Endothelial cell of hepatic sinusoid (primary cell): Measurements from ENCODE around the gene CYTH2.

Experiments used
- in situ Hi-C: cut with HindIII; loops from 2 replicates; pipeline ENCODE4 v1.10.0; 2017; ENCODE audit warnings: low sequenced_read_pairs

Gene CYTH2

DNA sequence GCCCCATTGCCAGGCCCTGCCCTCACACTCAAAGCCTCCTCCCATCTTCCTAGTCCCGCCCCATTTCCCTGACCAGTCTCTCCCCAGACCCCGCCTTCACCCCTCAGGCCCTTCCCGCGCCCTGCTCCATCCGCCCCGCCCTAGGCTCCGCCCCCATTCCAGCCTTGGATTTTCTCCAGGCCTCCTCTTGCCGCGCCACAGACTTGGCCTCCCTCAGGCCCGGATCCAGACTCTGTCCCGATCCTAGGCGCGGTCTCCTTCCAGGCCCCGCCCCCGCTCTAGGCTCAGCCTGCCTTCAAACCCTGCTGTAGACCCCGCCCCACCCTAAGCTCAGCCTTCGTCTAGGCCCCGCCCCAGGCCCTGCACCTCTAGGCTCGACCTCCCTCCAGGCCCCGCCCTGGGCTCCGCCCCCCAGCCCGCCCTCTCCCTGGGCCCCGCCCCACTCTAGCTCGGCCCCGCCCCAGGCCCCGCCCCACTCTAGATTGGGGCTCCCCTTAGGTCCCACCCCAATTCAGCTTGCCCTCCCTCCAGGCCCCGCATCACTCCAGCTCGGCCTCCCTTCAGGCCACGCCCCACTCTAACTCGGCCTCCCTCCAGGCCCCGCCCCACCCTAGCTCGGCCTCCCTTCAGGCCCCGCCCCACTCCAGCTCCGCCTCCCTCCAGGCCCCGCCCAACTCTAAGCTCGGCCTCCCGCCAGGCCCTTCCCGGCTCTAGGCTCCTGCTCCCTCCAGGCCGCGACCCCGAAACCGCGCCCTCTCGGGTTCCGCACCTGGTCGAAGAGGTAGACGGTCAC lies 24.0 kb downstream of the CYTH2 start:
- in situ Hi-C loops: no loop called here

DNA sequence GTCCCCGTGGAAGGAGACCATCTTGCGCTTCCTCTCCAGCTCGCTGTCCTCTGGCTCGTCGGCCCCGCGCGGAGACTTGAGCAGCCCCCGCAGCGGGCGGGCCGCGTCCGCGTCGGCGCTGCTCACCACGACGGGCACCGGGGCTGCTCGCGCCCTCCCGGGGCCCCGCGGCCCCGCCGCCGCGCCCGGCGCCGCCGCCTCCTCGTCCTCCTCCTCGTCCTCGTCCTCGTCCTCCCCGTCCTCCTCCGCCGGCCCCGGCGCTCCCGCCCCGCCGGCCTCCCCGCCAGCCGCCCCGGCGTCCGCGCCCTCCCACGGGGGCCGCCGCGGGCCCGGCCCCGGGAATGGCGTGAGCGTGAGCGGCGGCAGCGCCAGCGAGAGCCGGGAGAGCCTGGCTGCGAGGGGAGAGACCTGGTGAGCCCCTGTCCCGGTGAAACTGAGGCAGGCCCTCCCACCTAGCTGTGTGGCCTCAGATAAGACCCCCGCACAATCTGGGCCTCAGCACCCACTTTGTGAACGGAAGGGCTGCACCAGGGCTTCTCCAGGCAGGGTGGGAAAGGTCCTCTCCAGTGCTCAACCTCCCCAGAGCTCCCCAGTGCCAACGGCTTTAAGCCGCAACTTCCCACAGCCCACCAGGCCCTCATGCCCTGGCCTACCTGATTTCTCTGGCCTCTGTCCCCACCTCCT lies 24.7 kb downstream of the CYTH2 start:
- in situ Hi-C loops: no loop called here

DNA sequence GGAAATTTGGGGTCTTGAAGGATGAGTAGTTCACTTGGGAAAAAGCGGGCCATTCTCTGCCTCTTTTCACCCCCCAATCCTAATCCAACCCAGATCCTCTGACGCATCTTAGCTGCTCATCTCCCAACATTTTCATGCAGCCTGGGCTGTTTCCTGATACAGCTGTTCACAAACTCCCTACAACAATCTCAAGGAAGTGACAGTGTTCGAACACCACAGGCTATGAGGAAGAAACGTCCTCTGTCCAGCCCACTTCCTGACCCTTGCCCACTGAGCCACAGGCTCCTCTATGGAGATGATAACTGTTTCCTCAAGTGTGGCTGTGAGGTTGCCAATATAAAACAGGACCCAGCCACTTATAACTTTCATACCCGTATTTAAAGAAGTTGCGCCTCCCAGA lies 26.2 kb downstream of the CYTH2 start:
- in situ Hi-C loops: no loop called here

DNA sequence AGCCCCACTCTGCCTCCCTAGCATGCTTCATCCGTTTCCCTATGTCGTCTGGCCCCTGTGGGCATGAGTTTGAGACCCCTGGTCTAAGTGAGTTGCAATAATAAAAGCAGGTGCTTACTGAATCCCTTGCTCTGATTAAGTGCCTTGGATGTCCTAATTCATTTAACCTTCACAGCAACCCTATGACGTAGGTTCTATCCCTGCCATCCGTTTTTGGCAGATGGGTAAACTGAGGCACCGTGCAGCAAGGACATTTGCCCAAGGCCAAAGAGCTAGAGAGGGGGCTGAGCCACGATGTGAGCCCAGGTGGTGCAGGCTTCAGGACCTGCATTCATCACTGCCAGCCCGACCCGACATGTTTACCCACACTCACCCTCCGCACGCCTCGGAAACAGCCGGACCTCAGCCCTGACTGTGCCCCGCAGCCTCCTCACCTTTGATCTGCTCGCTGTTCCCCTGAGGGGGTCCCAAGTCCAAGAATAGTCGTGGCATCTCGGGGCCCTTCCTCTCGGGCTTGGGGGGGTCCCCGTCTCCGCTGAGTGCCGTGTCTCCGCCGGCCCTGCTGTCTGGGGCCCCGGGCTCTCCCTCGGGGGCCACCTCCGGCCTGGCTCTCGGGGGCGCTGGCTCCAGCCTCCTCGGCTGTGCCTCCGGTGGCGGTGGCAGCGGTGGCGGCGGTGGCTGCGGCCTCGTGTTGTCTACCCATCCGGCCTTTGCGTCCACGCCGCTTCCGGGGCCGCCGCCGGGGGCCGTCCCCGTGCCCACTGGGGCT lies 28.0 kb downstream of the CYTH2 start:
- in situ Hi-C loops: no loop called here

DNA sequence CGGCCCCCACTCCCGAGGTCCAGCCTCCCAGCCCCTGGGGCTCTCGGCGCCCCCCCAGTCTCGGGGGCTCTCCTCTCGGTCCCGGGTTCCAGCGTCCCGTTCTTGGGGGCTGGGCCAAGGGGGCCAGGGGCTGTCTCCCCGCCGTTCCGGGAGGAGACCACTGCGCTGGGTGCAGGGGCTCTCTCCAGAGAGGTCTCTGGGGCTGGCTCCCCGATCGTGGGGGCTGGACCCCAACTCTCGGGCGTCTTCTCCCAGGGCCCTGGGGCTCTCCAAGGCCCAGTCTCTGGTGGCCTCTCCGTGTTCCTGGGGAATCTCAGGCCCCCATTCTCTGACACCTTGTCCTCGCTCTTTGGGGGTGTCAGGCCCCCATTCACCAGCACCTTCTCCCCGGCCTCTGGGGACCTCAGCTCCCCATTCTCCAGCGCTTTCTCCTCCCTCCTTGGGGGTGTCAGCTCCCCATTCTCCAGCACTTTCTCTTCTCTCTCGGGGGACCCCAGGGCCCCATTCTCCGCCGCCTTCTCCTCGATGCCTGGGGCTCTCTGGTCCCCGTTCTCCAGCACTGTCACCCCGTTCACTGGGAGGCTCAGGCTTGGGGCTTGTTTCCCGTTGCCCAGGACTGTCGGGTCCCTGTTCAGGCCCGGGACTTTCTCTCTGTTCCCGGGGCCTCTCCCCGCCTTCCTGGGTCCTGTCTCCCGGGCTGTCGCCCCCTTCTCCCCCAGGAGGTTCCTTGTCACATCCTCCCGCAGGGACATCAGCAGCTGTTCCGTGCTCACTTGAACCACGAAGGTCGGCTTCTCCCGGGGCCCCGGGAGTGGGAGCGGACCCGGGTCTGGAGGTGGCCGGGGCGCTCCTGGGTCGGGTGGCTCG lies 28.8 kb downstream of the CYTH2 start:
- in situ Hi-C loops: no loop called here

DNA sequence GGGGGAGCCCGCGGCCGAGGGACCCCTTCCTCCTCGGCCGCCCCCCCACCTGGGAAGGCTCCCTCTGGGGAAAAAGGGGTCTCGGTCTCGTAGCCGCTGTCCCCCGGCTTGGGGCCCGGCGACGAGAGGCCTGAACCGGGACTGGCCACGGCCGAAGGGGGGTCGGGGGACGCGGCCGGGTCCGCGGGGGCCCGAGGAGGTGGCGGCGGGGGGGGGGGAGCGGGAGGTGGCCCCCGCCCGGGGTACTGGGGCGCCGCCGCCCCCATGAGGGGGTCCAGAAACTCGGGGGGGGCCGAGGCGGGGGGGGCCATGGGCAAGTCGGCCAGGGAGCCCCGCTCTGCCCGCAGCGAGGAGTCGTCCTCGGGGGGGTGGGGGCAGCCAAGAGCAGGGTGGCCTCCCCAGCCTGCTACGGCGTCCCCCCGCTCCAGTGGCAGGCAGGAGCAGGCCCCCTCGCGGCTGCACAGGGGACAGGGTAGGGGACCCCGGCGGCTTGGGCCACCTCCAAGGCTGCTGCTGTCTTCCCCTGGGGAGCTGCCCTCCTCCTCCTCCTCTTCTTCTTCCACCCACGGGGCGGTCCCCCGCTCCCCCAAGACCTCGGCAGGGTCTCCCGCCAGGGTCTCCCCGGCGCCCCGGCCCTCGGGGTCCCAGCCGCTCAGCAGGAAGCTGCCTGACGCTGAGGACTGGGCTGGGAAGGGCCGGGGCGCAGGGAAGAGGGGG lies 29.6 kb downstream of the CYTH2 start:
- in situ Hi-C loops: no loop called here

DNA sequence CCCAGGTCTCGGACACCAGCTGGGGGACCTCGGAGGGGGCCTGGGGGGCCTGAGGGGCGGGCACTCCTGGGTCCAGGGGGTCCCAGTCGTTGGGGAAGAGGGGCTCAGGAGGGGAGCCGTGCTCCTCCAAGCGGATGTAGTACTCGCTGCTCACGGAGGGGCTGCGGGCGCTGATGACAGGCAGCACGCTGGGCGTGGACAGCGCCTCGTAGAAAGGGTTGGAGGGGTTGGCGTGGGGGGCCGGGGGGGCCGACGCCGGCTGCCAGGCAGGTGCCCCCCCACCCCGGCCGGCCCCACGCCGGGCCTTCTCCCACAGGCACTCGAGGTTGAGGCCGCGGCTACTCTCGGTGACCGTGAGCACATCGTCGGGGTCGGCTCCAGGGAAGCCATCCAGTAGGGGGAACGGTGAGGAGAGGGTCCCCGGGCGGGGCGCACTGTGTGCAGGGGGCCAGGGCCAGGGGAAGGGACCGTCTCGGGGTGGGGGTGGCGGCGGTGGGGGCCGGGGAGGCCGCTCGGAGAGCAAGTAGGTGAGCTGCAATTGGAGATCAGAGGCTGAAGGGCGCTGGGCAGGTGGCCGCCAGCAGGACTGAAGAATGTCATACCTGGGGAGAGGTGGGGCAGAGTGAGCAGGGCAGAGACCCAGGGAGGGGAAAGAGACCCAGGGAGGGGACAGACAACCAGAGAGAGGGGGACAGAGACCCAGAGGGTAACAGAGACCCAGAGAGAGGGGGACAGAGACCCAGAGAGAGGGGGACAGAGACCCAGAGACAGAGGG lies 30.3 kb downstream of the CYTH2 start:
- in situ Hi-C loops: no loop called here

DNA sequence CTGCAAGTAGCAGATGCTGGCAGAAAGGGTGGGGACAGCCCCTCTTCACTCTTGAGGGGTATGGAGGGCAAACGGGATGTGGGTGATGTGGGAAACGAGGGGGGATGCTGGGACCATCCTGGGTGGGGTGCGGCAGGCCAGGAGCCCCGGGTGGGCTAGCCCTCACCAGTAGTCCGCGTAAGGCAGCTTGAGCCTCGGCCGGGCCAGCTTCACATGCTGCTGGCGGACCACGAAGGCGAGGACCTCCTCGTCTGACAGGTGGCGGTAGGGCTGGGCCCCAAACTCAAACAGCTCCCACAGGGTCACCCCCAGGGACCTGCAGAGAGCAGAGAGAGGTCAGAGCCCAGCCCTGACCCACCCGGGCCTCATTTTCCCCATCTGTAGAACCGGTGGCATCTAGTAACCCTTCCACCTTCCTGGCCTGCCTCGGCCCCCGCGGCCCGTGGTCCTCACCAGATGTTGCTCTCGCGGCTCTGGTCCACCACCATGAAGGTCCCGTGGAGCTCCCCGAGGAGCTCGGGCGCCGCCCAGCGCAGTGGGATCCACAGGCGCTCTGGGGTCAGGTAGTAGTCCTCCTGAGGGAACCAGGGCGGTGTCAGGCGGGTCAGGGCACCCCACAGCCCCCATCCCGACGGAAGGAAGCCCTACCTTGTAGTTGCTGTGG lies 31.8 kb downstream of the CYTH2 start:
- in situ Hi-C loops: no loop called here

DNA sequence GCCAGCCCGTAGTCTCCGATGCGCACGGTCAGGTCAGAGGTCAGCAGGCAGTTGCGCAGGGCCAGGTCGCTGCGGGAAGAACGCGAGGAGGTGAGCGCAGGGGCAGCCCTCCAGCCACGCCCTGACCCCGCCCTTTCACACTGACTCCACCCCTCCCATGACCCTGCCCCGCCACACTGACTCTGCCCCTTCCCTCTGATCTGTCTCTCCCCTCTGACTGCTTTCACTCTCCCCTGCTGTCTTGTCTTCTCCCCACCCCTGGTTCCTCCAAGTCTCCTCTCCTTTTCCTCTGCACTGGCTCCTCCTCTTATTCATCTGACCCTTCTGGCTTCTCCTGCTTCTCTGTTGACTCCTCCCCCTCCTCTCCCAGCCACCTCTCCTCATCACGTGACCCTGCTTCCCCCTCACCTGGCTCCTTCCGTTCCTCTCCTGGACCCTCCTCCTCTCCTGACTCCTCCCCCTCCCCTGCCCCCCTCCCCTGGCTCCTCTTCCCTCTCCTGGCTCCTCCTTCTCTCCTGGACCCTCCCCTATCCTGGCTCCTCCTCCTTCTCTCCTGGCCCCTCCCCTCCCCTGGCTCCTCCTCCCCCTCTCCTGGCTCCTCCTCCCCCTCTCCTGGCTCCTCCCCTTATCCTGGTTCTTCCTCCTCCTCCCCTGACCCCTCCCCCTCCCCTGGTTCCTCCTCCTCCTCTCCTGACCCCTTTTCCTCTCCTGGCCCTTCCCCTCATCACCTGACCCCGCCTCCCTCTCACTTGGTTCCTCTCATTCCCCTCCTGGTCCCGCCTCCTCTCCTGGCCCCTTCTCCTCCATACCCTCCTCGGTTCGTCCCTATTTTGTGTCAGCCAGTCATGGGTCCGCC lies 32.6 kb downstream of the CYTH2 start:
- in situ Hi-C loops: no loop called here

DNA sequence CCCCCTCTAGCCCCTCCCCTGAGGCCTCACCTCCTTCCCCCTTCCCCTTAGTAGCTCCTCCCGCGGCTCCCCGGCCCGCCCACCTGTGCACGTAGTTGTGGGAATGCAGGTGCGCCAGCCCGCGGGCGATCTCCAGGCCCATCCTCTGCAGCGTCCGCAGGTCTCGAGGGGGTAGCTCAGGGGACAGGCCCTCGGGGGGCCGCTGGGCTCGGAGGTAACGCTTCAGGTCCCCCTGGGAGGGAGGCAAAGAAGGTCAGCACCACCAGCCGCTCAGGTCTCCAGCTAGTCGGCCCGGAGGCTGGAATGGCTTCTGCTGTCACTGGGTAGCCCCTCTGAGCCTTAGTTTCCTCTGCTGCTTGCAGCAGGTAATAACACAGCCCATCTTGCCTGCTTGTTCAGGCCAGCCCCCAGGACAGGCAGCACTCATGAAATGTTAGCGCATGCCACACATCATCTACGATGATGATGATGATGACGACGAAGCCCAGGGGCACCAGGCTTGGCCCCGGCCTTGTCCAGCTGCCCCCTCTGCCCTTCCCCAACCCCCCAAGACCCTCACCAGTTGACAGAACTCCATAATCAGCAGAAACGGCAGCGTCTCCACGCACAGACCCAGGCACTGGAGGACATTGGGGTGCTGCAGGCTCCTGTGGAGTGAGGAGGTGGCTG lies 33.3 kb downstream of the CYTH2 start:
- in situ Hi-C loops: no loop called here

DNA sequence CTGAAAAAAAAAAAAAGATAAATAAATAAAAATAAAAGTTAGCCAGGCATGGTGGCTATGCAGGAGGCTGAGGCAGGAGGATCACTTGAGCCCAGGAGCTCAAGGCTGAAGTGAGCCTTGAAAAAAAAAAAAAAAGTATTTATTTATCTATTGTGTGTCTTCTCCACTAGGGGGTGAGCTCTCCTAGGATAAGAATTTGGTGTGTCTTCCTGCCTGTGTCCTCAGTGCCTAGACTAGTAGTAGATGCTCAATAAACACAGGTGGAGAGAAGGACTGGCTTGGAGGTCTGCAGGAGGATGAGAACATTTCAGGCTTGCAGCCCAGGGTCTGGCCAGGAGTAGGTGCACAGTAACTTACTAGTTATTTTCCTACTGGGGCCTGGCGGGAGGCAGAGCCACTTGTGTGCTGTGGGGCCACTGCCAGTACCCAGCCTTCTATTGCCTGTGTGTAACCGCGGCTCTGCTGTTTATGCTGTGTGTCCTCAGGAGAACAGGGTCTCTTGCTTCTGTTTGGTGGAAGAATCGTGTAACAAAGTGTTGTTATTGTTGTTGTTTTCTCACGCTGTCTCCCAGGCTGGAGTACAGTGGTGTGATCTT lies 37.1 kb downstream of the CYTH2 start:
- in situ Hi-C loops: no loop called here

DNA sequence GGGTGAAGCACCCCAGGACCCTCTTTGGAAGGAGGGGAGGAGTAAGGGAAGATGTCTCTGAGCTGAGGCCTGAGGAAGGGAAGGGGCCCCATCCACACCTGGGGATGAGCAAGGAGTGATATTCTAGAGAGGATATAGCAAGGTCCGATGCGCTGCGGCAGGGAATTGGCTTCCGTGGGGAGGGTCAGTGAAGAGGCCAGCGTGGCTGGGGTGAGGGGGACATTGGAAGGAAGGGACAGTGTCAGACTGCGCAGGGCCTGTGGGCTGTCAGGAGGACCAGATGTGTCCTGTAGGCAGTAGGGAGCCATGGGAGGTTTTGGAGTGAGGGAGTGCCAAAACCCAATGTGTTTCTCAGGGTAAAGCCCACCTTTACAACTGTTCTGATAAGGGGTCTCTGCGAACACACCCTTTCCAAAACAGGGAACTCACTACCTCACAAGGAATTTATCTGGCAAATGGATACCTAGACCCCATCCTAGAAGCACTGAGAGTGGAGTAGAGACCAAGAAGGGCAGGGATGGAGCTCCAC lies 38.8 kb downstream of the CYTH2 start:
- in situ Hi-C loops: no loop called here

DNA sequence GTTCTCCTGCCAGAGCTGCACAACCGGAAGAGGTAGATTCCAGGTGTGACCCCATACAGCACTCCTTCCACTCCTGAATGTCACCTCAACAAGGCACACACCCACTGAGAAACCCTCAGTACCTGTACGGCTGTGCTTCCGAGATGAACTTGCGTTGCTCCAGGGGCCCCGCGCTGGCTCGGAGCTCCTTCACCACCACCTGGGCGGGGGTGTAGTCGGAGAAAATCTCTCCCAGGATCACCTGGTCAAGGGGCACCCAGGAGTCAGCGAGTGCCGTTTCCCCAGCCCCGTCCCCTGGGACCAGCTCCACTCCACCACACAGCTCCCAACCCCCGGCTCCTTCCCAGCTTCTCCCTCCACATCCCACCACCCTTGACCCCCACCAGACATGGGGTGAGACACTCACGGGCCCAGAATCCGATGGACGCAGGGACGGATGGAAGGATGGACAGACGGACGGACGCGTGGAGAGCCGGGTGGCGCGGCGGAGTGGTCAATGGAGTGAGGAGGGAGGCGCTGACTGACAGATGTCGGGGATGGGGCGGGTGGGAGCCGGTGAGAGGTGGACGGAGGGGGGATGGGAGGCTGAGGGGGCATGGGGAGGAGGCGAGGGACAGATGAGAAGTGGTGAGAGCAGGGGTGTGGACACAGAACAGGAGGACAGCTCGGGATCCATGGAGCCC lies 39.7 kb downstream of the CYTH2 start:
- in situ Hi-C loops: no loop called here

DNA sequence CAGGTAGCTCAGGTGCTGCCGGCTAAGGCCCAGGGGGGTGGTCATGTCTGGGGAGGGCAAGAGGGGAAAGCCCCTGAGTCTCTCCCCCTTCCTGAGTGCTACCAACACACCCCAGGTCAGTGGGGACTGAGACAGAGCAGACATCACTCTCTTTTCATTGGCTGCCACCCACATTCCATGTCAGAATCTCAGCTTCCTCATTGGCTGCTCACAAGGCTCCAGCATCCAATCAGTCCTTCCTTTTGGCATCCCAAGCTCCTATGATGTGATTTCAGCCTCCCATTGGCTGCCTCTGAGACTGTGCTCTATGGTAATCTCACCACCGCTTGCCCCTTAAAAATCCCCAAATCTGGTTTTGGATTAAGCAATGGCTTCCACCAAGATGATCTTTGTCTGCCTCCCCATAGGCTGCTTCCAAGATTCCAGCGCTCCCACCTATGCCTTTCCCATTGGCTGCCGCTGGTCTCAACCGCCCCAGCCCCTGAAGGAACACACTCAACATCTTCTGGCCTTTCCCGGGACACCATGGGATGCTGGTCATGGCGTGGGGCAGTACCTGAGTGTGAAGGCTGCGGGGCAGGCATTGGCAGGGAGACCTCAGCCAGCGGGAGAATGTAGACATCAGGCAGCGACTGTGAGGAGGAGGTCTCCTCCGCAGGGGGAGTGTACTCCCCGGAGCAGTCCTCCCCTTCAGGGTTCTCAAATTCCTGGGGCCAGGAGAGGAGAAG lies 40.5 kb downstream of the CYTH2 start:
- in situ Hi-C loops: no loop called here

DNA sequence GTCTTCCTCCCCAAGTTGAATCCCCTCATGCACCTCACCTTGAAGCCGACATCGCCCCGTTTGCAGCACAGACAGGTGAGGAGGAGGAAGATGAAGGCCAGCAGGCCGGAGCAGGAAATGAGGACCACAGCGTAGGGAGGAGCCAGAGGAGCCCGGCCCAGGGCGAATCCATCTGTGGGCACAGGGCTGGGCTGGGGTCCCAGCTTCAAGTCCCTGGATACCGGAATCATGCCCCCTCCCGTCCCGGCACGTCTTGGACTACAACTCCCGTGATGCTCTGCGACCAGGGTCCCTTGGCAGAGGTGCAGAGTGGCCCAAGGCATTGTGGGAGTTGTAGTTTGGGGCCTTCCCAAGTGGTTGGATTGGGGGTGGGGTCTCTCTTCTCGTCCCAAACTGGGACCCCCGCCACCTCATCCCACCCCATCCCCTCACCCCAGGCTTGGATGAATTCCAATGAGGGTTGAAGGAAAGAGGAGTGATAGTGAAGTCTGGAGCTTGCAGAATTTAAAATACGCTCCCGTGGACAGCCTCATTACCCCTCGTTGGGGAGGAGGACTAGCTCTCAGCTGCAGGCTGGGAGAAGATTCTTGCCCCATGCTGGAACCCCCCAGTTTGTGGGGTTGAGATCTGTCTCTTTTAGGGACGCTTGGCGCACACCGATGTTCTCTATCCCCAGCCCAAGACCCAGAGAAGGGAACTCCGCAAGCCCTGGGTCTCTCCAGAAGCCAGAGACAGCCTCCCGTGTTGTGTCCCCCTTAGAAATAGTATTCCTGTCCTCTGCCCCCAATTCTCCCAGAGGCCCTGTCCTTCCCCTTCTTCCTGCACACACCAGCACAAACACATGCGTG lies 41.5 kb downstream of the CYTH2 start:
- in situ Hi-C loops: no loop called here
